Stomach (tissue), 9 donors: ENCODE measurements around the gene CHAF1A. TPM values are rescaled to one million over a fixed set of nuclear protein-coding genes. Genes with fewer than 3 reads are reported as not detected.

ENCODE experiments used
- DNase-seq, 2 donors: peaks; one replicate each; pipeline versions ENCODE4 v3.0.0 to v3.0.0-alpha.2; 2013 to 2019
- H3K27ac ChIP-seq, 5 donors: fragments of 200-600 bp in 4 of 5; sonication (generic) in 4 of 5; one replicate each; pipeline ENCODE4 v1.5.1; 2013 to 2019; ENCODE audit warnings: mild to moderate bottlenecking in 1 of 5, moderate library complexity in 1 of 5
- H3K27me3 ChIP-seq, 3 donors: fragments of 200-600 bp; sonication (generic); one replicate each; pipeline ENCODE4 v1.5.1; 2017 to 2019; ENCODE audit warnings: mixed run types in 1 of 3
- H3K36me3 ChIP-seq, 4 donors: fragments of 200-600 bp; sonication (generic); 1 replicate in 3 of 4; 2 replicates in 1 of 4; pipeline ENCODE4 v1.5.1; 2016 to 2019
- H3K4me1 ChIP-seq, 4 donors: fragments of 200-600 bp; sonication (generic); one replicate each; pipeline ENCODE4 v1.5.1; 2016 to 2019
- H3K4me3 ChIP-seq, 4 donors: fragments of 200-600 bp; sonication (generic) in 3 of 4; one replicate each; pipeline ENCODE4 v1.5.1; 2016 to 2019; ENCODE audit warnings: mild to moderate bottlenecking in 1 of 4
- H3K9me3 ChIP-seq, 4 donors: fragments of 200-600 bp; sonication (generic); one replicate each; pipeline ENCODE4 v1.5.1; 2016 to 2019
- EP300 ChIP-seq: sonication (generic); formaldehyde crosslinking; IDR thresholded peaks from one replicate; pipeline ENCODE4 v1.6.1; 2017; ENCODE audit warnings: antibody characterized with exemption
- POLR2A ChIP-seq, 4 donors: fragments of 450-650 bp; IDR thresholded peaks; one replicate each; pipeline ENCODE4 v1.6.1; 2016; ENCODE audit warnings: antibody characterized with exemption in 4 of 4, control low read depth in 2 of 4, mild to moderate bottlenecking in 1 of 4, moderate library complexity in 1 of 4
- POLR2AphosphoS5 ChIP-seq, 3 donors: sonication (generic); formaldehyde crosslinking; IDR thresholded peaks; one replicate each; pipeline ENCODE4 v1.6.1; 2016; ENCODE audit warnings: antibody characterized with exemption in 3 of 3
- WGBS, 5 donors: extraction: QIAGEN DNeasy Blood & Tissue Kit in 3 of 5; methylation state at CpG; one replicate each; pipeline versions ENCODE4 v1.1.5 to v1.1.7; 2013 to 2018; 5-methylcytosine and 5-hydroxymethylcytosine counted together
- intact Hi-C: fragments of 100-400 bp; cut with DNase I; formaldehyde crosslinking; loops from one replicate; pipeline ENCODE4 v1.15.1; 2023; ENCODE audit warnings: low total_unique reads
- polyA plus RNA-seq, 3 donors: library from polyadenylated mRNA; stranded (reverse); fragments of 200-250 nt; gene quantifications; one replicate each; pipeline ENCODE4 v1.2.3, GENCODE V29; 2013
- total RNA-seq, 5 donors: library from RNA; depleted of rRNA; stranded (reverse); fragments of >200 nt; gene quantifications; one replicate each; pipeline versions ENCODE4 v1.1.0 to v1.2.3, GENCODE V29; 2014 to 2016
- TF ChIP-seq, protein P1 (sequence below), 7 experiments: fragments of 450-650 bp in 4 of 7; fragments of 200-600 bp in 3 of 7; sonication (generic) in 3 of 7; IDR thresholded peaks; one replicate each; pipeline ENCODE4 v1.5.1; 2016 to 2019; ENCODE audit warnings: antibody characterized with exemption in 7 of 7, control low read depth in 2 of 7, mild to moderate bottlenecking in 1 of 7
- donor health status: healthy with polysubstance abuse.
- donor health status: Bipolar disorder and iron deficiency.
- donor health status: healthy.

The CHAF1A gene
- total and polyA plus RNA-seq, 8 donors: 1.8 to 100 (median 6.5) TPM

DNA sequence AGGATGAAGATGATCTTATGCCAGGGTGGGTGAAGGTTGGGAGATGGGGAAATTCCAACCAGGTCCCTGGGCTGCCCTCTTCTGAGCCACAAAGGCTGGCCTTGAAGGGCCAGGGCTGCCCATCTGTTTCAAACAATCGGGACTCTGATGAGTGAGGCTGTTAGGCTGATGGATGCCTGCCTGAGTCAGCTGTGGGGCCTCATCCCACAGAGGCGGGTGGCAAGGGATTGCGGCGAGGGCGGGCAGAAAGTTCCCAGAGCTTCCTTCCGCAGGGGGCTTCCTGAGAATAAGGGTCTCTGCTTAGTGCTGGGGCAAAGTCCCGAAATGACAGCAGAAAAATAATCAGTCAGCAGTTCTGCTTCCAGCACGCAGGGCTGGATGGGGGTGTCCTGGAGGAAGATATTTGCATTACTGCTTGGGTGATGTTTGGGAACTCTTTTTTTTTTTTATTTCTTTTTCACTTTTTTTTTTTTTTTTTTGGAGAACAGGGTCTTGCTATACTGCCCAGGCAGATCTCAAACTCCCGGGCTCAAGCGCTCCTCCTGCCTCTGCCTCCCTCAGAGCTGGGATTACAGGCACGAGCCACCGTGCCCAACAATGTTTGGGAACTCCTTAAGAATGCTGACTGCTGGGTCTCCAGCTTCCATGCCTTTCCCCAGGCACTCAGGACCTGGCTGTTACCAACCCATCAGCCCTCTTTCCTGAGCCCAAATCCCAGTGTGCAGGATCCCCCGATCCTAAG, 16.2 kb upstream of the CHAF1A start:
- 73 to 91% (median 87%) methylated on average over 12 to 13 of the region's 13 CpGs for WGBS, 5 donors
- Histone ChIP-seq H3K36me3 (peaks cover 0 to 28% (median 21%) of the 10 kb centered on the region in 4 donors), H3K27ac (peak overlapping the region in 1 of 5 donors; percentile 2), H3K9me3 (no peaks in the 10 kb centered on the region), H3K4me3 (no peak overlapping the region), H3K4me1 (peaks cover 52 to 82% (median 73%) of the 10 kb centered on the region in 4 donors), H3K27me3 (no peaks in the 10 kb centered on the region)
- DNase-seq: no peak
- intact Hi-C loops: no loop called here
- no peak for TF ChIP-seq POLR2A (IDR thresholded peaks at IDR 0.05)
- TF ChIP-seq POLR2AphosphoS5 (IDR thresholded peaks at IDR 0.05): no peak
- TF ChIP-seq, protein P1, sequence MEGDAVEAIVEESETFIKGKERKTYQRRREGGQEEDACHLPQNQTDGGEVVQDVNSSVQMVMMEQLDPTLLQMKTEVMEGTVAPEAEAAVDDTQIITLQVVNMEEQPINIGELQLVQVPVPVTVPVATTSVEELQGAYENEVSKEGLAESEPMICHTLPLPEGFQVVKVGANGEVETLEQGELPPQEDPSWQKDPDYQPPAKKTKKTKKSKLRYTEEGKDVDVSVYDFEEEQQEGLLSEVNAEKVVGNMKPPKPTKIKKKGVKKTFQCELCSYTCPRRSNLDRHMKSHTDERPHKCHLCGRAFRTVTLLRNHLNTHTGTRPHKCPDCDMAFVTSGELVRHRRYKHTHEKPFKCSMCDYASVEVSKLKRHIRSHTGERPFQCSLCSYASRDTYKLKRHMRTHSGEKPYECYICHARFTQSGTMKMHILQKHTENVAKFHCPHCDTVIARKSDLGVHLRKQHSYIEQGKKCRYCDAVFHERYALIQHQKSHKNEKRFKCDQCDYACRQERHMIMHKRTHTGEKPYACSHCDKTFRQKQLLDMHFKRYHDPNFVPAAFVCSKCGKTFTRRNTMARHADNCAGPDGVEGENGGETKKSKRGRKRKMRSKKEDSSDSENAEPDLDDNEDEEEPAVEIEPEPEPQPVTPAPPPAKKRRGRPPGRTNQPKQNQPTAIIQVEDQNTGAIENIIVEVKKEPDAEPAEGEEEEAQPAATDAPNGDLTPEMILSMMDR (IDR thresholded peaks at IDR 0.05): no peak
- TF ChIP-seq EP300: no peak

DNA sequence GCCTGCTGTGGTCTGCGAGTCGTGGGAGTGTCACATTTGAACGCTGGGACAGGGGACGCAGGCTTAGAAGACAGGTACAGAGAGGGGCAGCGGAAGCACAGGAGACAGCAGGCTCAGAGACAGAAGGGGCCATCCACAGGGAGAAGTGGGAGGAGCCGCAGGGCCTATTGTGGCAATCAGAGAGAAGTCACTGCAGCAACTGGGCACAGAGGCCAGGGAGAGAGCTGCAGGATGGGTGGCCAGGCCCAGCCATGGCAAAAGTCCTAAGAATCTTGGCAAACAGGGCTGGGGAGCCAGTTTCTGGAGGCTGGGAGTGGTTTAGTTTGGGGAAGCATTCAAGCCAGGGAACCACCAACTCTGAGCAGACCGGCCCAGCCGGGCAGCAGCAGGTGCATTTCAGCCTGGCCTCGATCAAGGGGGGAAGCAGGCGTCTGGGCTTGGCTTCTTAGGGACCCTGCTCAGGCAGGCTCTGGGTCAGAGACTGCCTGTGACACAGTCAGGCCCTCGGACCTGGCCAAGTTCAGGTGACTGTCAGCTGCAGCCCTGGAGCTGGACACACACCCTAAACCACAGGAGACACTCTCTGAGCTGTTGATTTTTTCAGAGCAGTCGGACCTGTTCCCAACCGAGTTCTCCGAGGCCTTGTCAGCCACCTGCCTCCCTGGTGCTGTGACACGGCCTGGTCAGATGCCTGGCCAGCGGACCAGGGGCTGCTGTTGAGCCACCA, 13.9 kb upstream of the CHAF1A start:
- Histone ChIP-seq H3K4me1 (peaks cover 73 to 94% (median 88%) of the 10 kb centered on the region in 4 donors), H3K27me3 (no peaks in the 10 kb centered on the region), H3K27ac (peak overlapping the region; percentile 69 to 87 (median 82)), H3K36me3 (peaks cover 0 to 26% (median 19%) of the 10 kb centered on the region in 4 donors), H3K9me3 (no peaks in the 10 kb centered on the region), H3K4me3 (no peak overlapping the region)
- intact Hi-C loops: no loop called here
- WGBS, 5 donors: 37 to 54% (median 47%) methylated on average over 7 to 16 of the region's 16 CpGs
- no peak for TF ChIP-seq POLR2AphosphoS5 (IDR thresholded peaks at IDR 0.05)
- no peak for TF ChIP-seq POLR2A (IDR thresholded peaks at IDR 0.05)
- peak in 1 of 2 donors; percentile 77 for DNase-seq

DNA sequence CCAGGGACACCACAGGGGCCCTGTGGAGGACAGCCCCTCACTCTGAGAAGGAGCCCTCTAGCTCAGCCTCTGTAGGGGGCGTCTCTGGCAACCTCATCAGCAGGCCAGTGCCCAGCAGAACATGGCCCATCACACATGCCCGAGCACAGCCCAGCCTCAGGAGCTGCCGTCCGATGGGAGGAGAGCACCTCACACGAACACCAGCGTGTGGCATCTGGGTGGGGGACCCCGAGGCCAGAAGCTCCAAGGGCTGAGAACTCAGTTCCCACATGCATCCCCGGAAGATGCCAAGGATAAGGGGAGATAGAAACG, 13.4 kb upstream of the CHAF1A start:
- WGBS, 5 donors: 48 to 74% (median 51%) methylated on average over 9 of the region's 9 CpGs
- Histone ChIP-seq H3K27ac (peak overlapping the region; percentile 69 to 87 (median 82)), H3K27me3 (no peaks in the 10 kb centered on the region), H3K4me3 (no peak overlapping the region), H3K36me3 (peaks cover 0 to 21% (median 17%) of the 10 kb centered on the region in 4 donors), H3K9me3 (no peaks in the 10 kb centered on the region), H3K4me1 (peaks cover 78 to 94% (median 88%) of the 10 kb centered on the region in 4 donors)
- no peak for TF ChIP-seq EP300
- TF ChIP-seq POLR2AphosphoS5 (IDR thresholded peaks at IDR 0.05): no peak
- TF ChIP-seq POLR2A (IDR thresholded peaks at IDR 0.05): no peak
- TF ChIP-seq, protein P1 (IDR thresholded peaks at IDR 0.05): no peak
- intact Hi-C loops: no loop called here
- DNase-seq: no peak

DNA sequence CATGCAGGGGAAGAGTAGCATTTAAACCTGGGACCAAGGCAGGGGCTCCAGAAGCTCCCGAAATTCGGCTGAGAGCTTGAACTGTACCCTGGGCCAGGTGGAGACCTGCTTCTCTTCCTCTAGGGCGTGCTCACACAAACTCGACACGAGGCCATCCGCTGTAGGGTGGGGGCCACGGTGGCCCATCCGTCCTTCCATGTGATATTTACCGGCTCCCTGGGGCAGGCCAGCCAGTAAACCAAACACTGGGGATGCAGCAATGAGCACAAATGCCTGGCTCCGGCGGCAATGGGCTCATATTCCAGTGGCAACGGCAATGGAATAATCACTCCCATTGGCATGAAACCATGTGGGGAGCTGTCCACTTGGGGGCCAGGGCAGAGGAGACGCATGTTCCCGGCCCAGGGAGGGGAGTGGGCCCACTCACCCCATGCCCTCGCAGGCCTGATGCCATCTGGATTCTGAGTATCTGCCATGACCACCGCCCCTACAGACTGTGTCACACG, 12.9 kb upstream of the CHAF1A start:
- Histone ChIP-seq H3K36me3 (peaks cover 0 to 19% (median 13%) of the 10 kb centered on the region in 4 donors), H3K4me3 (peak overlapping the region in 1 of 4 donors; percentile 22), H3K9me3 (no peaks in the 10 kb centered on the region), H3K27ac (peak overlapping the region; percentile 42 to 87 (median 82)), H3K27me3 (no peaks in the 10 kb centered on the region), H3K4me1 (peaks cover 79 to 94% (median 89%) of the 10 kb centered on the region in 4 donors)
- WGBS, 5 donors: 43 to 59% (median 54%) methylated on average over 14 to 17 of the region's 17 CpGs
- TF ChIP-seq POLR2A (IDR thresholded peaks at IDR 0.05) (no peak), POLR2AphosphoS5 (IDR thresholded peaks at IDR 0.05) (no peak), EP300 (no peak)
- TF ChIP-seq, protein P1 (IDR thresholded peaks at IDR 0.05): no peak
- DNase-seq: no peak
- intact Hi-C loops: no loop called here
